HepG2 (cell line): Measurements from ENCODE around the gene GPAM. TPM values are rescaled to one million over a fixed set of nuclear protein-coding genes. Genes with fewer than 3 reads are reported as not detected.

Experiments
- HCFC1 ChIP-seq: fragments of 150-350 bp; IDR thresholded peaks from 2 replicates; pipeline ENCODE4 v1.6.1; 2014; ENCODE audit warnings: low read depth, low read length
- PAF1 ChIP-seq: IDR thresholded peaks from 2 replicates; pipeline ENCODE4 v1.6.1; 2016; ENCODE audit warnings: missing genetic modification reagents, missing compliant biosample characterization
- RAD21 ChIP-seq: fragments of 450-650 bp; formaldehyde crosslinking; IDR thresholded peaks from 2 replicates; pipeline ENCODE4 v1.5.0; 2020; ENCODE audit warnings: mild to moderate bottlenecking
- SETDB1 ChIP-seq: sonication (generic); formaldehyde crosslinking; IDR thresholded peaks from 2 replicates; pipeline ENCODE4 v1.5.1; 2020; ENCODE audit warnings: missing genetic modification reagents, mild to moderate bottlenecking, borderline replicate concordance
- ZNF337 ChIP-seq: sonication (generic); formaldehyde crosslinking; IDR thresholded peaks from 2 replicates; pipeline ENCODE4 v1.5.1; 2020; ENCODE audit warnings: missing genetic modification reagents, low read depth, mild to moderate bottlenecking, borderline replicate concordance
- polyA plus RNA-seq, 8 experiments: library from polyadenylated mRNA; depleted of rRNA in 3 of 8; stranded (reverse) in 7 of 8; unstranded in 1 of 8; fragments of >200 nt; fragmentation: Illumina TruSeq in 4 of 8; extraction: Trizol in 4 of 8; gene quantifications; 2 replicates each; pipeline versions ENCODE4 v1.2.1 to v1.2.3, GENCODE V29; 2011 to 2016; ENCODE audit warnings: low read depth in 4 of 8, missing spikeins in 1 of 8, mixed read lengths in 1 of 8; ENCODE audit not compliant: insufficient read depth in 1 of 8
- total RNA-seq, 5 experiments: library from RNA; depleted of rRNA; stranded (reverse); fragments of >200 nt; fragmentation: Illumina TruSeq; extraction: Trizol; gene quantifications; 2 replicates each; pipeline ENCODE4 v1.2.3, GENCODE V29; 2016; ENCODE audit warnings: low read depth in 1 of 5
- TF ChIP-seq, protein P1 (sequence below): sonication (generic); formaldehyde crosslinking; IDR thresholded peaks from one replicate; pipeline ENCODE4 v1.5.1; 2020; ENCODE audit warnings: mild to moderate bottlenecking, missing genetic modification reagents; ENCODE audit errors: not compliant biosample characterization
- TF ChIP-seq, protein P2 (sequence below): sonication (generic); formaldehyde crosslinking; IDR thresholded peaks from 2 replicates; pipeline ENCODE4 v1.5.0; 2020; ENCODE audit warnings: mild to moderate bottlenecking, missing genetic modification reagents

The GPAM gene
- total and polyA plus RNA-seq, 2 of the 13 experiments (the other 11 are each of a cell fraction or from before 2014, with no cell fraction given) = 36.8 to 140 TPM

DNA sequence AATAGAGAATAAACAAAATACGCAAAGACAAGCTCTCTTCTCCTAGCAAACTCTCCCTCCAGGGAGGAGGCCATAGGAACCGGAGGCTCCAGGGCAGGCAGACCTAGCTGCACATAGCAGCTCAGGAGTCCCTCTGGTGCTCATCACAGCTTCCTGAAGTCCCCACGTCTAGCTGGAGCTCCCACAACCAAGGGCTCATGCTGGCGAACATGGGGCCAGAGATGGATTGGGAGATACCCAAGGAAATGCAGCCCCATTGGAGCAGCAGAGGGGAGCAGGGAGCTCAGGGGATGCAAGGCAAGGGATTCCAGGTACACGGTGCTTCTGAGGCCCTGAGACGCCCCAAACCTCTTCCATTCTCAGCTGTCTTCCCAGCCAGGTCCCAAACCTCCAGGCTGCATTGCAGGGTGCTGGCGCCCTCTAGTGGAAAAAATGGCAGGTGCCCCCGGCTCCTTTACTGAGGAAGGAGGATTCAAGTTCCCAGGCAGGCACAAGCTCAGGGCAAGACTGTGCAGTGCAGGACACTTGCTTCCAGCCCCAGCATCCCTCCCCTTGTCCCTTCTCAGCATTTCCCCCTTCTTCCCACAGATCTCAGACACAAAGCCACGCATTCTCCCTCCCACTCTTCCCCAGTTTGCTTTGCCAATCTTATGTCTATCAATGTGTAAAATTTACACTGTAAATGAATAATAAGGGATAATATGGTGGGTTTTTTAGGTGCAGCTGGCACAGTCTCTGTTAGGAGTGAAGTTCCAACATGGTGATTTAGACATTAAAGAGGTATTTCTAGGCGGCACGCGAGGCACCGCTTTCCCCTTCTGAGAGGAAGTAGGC lies 46.2 kb downstream of the GPAM start (continued):
- TF ChIP-seq, protein P1, sequence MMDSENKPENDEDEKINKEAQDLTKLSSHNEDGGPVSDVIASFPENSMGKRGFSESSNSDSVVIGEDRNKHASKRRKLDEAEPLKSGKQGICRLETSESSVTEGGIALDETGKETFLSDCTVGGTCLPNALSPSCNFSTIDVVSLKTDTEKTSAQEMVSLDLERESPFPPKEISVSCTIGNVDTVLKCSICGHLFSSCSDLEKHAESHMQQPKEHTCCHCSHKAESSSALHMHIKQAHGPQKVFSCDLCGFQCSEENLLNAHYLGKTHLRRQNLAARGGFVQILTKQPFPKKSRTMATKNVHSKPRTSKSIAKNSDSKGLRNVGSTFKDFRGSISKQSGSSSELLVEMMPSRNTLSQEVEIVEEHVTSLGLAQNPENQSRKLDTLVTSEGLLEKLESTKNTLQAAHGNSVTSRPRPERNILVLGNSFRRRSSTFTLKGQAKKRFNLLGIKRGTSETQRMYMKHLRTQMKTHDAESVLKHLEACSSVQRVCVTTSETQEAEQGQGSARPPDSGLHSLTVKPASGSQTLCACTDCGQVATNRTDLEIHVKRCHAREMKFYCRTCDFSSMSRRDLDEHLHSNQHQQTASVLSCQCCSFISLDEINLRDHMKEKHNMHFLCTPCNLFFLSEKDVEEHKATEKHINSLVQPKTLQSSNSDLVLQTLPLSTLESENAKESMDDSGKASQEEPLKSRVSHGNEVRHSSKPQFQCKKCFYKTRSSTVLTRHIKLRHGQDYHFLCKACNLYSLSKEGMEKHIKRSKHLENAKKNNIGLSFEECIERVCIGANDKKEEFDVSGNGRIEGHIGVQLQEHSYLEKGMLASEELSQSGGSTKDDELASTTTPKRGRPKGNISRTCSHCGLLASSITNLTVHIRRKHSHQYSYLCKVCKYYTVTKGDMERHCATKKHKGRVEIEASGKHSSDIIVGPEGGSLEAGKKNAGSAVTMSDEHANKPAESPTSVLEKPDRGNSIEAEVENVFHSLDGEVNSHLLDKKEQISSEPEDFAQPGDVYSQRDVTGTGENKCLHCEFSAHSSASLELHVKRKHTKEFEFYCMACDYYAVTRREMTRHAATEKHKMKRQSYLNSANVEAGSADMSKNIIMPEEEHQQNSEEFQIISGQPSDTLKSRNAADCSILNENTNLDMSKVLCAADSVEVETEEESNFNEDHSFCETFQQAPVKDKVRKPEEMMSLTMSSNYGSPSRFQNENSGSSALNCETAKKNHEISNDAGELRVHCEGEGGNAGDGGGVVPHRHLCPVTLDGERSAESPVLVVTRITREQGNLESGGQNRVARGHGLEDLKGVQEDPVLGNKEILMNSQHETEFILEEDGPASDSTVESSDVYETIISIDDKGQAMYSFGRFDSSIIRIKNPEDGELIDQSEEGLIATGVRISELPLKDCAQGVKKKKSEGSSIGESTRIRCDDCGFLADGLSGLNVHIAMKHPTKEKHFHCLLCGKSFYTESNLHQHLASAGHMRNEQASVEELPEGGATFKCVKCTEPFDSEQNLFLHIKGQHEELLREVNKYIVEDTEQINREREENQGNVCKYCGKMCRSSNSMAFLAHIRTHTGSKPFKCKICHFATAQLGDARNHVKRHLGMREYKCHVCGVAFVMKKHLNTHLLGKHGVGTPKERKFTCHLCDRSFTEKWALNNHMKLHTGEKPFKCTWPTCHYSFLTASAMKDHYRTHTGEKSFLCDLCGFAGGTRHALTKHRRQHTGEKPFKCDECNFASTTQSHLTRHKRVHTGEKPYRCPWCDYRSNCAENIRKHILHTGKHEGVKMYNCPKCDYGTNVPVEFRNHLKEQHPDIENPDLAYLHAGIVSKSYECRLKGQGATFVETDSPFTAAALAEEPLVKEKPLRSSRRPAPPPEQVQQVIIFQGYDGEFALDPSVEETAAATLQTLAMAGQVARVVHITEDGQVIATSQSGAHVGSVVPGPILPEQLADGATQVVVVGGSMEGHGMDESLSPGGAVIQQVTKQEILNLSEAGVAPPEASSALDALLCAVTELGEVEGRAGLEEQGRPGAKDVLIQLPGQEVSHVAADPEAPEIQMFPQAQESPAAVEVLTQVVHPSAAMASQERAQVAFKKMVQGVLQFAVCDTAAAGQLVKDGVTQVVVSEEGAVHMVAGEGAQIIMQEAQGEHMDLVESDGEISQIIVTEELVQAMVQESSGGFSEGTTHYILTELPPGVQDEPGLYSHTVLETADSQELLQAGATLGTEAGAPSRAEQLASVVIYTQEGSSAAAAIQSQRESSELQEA (CRISPR knock-in tag) = no peak
- peak; percentile 53 for TF ChIP-seq RAD21 (CRISPR knock-in tag)
- no peak for TF ChIP-seq SETDB1
- 0 out of 2 replicates have a peak, but pooled peaks have one; percentile 11 for TF ChIP-seq PAF1 (CRISPR knock-in tag)
- no peak for TF ChIP-seq HCFC1
- TF ChIP-seq, protein P2, sequence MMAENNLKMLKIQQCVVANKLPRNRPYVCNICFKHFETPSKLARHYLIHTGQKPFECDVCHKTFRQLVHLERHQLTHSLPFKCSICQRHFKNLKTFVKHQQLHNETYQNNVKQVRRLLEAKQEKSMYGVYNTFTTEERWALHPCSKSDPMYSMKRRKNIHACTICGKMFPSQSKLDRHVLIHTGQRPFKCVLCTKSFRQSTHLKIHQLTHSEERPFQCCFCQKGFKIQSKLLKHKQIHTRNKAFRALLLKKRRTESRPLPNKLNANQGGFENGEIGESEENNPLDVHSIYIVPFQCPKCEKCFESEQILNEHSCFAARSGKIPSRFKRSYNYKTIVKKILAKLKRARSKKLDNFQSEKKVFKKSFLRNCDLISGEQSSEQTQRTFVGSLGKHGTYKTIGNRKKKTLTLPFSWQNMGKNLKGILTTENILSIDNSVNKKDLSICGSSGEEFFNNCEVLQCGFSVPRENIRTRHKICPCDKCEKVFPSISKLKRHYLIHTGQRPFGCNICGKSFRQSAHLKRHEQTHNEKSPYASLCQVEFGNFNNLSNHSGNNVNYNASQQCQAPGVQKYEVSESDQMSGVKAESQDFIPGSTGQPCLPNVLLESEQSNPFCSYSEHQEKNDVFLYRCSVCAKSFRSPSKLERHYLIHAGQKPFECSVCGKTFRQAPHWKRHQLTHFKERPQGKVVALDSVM = no peak
- no peak for TF ChIP-seq ZNF337 (CRISPR knock-in tag)
